Measurements from ENCODE around the gene MAML2. TPM values are rescaled to one million over a fixed set of nuclear protein-coding genes. Genes with fewer than 3 reads are reported as not detected.

MAML2 gene
- total RNA-seq, 1 experiment from 2014 or later: 2.9 TPM

DNA sequence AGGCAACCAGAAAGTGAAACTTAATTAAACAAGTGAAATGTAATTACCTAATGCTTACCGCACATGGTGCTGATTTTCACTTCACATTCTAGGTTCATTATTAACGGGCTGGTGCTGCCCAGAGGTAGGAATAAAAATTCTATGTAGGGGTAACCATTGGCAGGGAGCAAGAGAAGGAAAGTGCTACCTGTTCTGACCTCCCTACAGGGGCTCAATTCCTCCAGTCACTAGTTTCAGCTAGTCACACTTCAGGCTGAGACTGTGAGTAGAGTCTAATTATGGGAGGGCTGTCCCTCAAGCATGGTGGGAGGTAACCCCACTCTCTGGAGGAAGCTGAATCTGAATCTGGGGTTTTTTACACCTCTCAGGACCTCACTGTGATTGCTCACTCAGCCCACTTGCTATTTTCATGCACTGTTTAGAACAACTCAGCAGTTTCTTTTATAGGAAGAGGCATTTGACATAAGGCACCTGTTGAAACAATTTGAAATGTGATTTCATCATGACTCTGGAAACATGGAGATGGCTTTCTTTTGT, 75.4 kb downstream of the MAML2 start:
- no peaks in the 10 kb centered on the region for H3K36me3 ChIP-seq (ENCODE audit: control insufficient read depth, insufficient read depth, low read length)
- CTCF ChIA-PET: no interaction called here
- peak; percentile 39; the same call in 1 of the 2 replicates for ATAC-seq
- POLR2A ChIA-PET: no interaction called here
- in situ Hi-C loops (cut with HindIII; ENCODE audit: low pct_unique_long_range_greater_than_20kb, low sequenced_read_pairs) (no loop called here), intact Hi-C loops (cut with micrococcal nuclease; ENCODE audit: unreplicated experiment) (no loop called here)
- BruUV-seq (replicated peaks): no TSS peak
- no peaks in the 10 kb centered on the region for H3K4me1 ChIP-seq (ENCODE audit: control insufficient read depth, insufficient read depth, low read length)
- H3K4me3 ChIP-seq (ENCODE audit: low read depth in 2 of 2, low read length in 2 of 2): no peak overlapping the region
- no peaks in the 10 kb centered on the region for H3K27me3 ChIP-seq (ENCODE audit: control insufficient read depth, insufficient read depth, low read length)
- peak overlapping the region; percentile 26; the same call in 1 of the 2 replicates for H3K27ac ChIP-seq (ENCODE audit: low read length)
- H3K9me3 ChIP-seq (ENCODE audit: control insufficient read depth, insufficient read depth, low read depth, low read length): no peaks in the 10 kb centered on the region
- no peak for DNase-seq (ENCODE audit: low read depth, low spot score)
- TF ChIP-seq, protein P1, sequence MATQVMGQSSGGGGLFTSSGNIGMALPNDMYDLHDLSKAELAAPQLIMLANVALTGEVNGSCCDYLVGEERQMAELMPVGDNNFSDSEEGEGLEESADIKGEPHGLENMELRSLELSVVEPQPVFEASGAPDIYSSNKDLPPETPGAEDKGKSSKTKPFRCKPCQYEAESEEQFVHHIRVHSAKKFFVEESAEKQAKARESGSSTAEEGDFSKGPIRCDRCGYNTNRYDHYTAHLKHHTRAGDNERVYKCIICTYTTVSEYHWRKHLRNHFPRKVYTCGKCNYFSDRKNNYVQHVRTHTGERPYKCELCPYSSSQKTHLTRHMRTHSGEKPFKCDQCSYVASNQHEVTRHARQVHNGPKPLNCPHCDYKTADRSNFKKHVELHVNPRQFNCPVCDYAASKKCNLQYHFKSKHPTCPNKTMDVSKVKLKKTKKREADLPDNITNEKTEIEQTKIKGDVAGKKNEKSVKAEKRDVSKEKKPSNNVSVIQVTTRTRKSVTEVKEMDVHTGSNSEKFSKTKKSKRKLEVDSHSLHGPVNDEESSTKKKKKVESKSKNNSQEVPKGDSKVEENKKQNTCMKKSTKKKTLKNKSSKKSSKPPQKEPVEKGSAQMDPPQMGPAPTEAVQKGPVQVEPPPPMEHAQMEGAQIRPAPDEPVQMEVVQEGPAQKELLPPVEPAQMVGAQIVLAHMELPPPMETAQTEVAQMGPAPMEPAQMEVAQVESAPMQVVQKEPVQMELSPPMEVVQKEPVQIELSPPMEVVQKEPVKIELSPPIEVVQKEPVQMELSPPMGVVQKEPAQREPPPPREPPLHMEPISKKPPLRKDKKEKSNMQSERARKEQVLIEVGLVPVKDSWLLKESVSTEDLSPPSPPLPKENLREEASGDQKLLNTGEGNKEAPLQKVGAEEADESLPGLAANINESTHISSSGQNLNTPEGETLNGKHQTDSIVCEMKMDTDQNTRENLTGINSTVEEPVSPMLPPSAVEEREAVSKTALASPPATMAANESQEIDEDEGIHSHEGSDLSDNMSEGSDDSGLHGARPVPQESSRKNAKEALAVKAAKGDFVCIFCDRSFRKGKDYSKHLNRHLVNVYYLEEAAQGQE (IDR thresholded peaks at IDR 0.05; ENCODE audit: insufficient read depth in 1 of 2, low read depth in 2 of 2, low read length in 1 of 2): no peak
- TF ChIP-seq TCF7L2 (IDR thresholded peaks at IDR 0.05; ENCODE audit: low read depth, low read length) (no peak), SIN3A (IDR thresholded peaks at IDR 0.05; ENCODE audit: borderline replicate concordance, insufficient read depth, low read depth, low read length) (no peak), POLR2AphosphoS5 (IDR thresholded peaks at IDR 0.05; ENCODE audit: low read depth, low read length) (no peak)
- TF ChIP-seq, protein P2, sequence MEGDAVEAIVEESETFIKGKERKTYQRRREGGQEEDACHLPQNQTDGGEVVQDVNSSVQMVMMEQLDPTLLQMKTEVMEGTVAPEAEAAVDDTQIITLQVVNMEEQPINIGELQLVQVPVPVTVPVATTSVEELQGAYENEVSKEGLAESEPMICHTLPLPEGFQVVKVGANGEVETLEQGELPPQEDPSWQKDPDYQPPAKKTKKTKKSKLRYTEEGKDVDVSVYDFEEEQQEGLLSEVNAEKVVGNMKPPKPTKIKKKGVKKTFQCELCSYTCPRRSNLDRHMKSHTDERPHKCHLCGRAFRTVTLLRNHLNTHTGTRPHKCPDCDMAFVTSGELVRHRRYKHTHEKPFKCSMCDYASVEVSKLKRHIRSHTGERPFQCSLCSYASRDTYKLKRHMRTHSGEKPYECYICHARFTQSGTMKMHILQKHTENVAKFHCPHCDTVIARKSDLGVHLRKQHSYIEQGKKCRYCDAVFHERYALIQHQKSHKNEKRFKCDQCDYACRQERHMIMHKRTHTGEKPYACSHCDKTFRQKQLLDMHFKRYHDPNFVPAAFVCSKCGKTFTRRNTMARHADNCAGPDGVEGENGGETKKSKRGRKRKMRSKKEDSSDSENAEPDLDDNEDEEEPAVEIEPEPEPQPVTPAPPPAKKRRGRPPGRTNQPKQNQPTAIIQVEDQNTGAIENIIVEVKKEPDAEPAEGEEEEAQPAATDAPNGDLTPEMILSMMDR (IDR thresholded peaks at IDR 0.05): no peak

DNA sequence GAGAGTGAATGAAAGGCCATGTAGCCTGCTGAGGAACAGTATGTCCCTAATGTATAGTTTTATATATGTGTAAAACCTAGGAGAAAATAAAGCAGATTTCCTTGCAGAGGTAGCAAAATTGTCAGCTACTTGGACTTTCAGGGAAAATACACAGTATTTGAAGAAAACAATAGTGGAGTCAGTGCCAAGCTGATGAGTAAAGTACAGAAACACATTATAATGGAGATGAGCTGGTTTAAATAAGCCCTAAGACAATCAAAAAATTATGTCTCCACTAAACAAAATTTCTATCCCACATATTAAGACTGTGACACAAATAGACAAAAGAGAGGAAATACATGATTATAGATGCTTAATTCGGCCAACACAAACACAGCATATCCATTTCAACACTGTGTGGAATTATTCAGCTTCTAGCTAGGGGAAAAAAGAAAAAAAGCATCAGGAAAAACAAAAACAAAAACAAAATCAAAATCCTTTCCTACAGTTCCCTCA, 75.9 kb downstream of the MAML2 start:
- H3K36me3 ChIP-seq (ENCODE audit: control insufficient read depth, insufficient read depth, low read length): no peaks in the 10 kb centered on the region
- ChIA-PET POLR2A (no interaction called here), CTCF (no interaction called here)
- no peaks in the 10 kb centered on the region for H3K4me1 ChIP-seq (ENCODE audit: control insufficient read depth, insufficient read depth, low read length)
- H3K27me3 ChIP-seq (ENCODE audit: control insufficient read depth, insufficient read depth, low read length): no peaks in the 10 kb centered on the region
- no peaks in the 10 kb centered on the region for H3K9me3 ChIP-seq (ENCODE audit: control insufficient read depth, insufficient read depth, low read depth, low read length)
- in situ Hi-C loops (cut with HindIII; ENCODE audit: low pct_unique_long_range_greater_than_20kb, low sequenced_read_pairs) (no loop called here), intact Hi-C loops (cut with micrococcal nuclease; ENCODE audit: unreplicated experiment) (no loop called here)
- ATAC-seq (no peak), DNase-seq (ENCODE audit: low read depth, low spot score) (no peak)
- H3K4me3 ChIP-seq (ENCODE audit: low read depth in 2 of 2, low read length in 2 of 2): no peak overlapping the region
- TF ChIP-seq, protein P1 (IDR thresholded peaks at IDR 0.05; ENCODE audit: insufficient read depth in 1 of 2, low read depth in 2 of 2, low read length in 1 of 2): no peak
- TF ChIP-seq POLR2AphosphoS5 (IDR thresholded peaks at IDR 0.05; ENCODE audit: low read depth, low read length): no peak
- no peak for TF ChIP-seq SIN3A (IDR thresholded peaks at IDR 0.05; ENCODE audit: borderline replicate concordance, insufficient read depth, low read depth, low read length)
- TF ChIP-seq, protein P2 (IDR thresholded peaks at IDR 0.05): no peak
- TF ChIP-seq TCF7L2 (IDR thresholded peaks at IDR 0.05; ENCODE audit: low read depth, low read length): no peak
- peak overlapping the region; percentile 26; the same call in 1 of the 2 replicates for H3K27ac ChIP-seq (ENCODE audit: low read length)
- BruUV-seq (replicated peaks): no TSS peak

Measured in Panc1 (cell line).